ENCODE measurements around the gene NT5M. TPM values are rescaled to one million over a fixed set of nuclear protein-coding genes. Genes with fewer than 3 reads are reported as not detected.

NT5M gene
- total RNA-seq, 1 experiment from 2014 or later = 6.6 TPM

DNA sequence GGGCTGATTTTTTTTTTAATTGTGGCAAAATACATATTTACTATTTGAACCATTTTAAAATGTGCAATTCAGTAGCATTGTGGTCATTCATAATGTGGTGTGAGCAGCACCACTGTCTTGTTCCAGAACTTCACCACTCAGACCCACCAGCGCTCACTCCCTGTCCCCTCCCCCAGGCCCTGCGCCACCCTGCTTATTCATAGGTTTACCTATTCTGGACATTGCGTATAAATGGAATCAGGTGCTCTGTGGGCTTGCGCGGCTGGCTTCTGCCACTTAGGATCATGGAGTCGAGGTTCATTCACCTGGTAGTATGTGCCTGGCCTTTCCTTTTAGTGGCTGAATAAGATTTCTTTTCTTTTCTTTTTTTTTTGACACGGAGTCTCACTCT, 59.4 kb downstream of the NT5M start:
- Histone ChIP-seq H2BK12ac (ENCODE audit: insufficient read length, low read depth, low read length) (no peak overlapping the region), H2AFZ (ENCODE audit: low read length) (no peak overlapping the region), H3K4me1 (ENCODE audit: insufficient read depth, low read length) (no peaks in the 10 kb centered on the region), H3K23ac (ENCODE audit: insufficient read length, low read depth, low read length) (no peak overlapping the region), H4K91ac (ENCODE audit: insufficient read length, low read depth, low read length) (no peak overlapping the region), H3K9me3 (ENCODE audit: control insufficient read depth, low read depth, low read length) (no peaks in the 10 kb centered on the region), H3K9ac (ENCODE audit: extremely low read depth, insufficient read length, low read length) (no peak overlapping the region), H3K27ac (ENCODE audit: insufficient read length, low read depth, low read length) (no peak overlapping the region), H3K56ac (ENCODE audit: insufficient read length, low read depth, low read length) (no peak overlapping the region), H3K14ac (ENCODE audit: insufficient read depth, low read length) (no peak overlapping the region), H2BK20ac (ENCODE audit: low read depth, low read length, poor library complexity, severe bottlenecking) (no peak overlapping the region), H3K23me2 (ENCODE audit: insufficient read length, low read depth, low read length, poor library complexity, severe bottlenecking) (no peaks in the 10 kb centered on the region), H3K4ac (ENCODE audit: low read depth, low read length) (no peak overlapping the region), H4K5ac (ENCODE audit: insufficient read length, low read depth, low read length) (no peak overlapping the region), H3K18ac (ENCODE audit: insufficient read length, low read depth, low read length) (no peak overlapping the region), H2BK15ac (ENCODE audit: low read depth, low read length) (no peak overlapping the region), H3T11ph (ENCODE audit: low read length) (no peak overlapping the region), H2BK5ac (ENCODE audit: insufficient read length, low read length) (no peak overlapping the region), H3K79me2 (ENCODE audit: insufficient read depth, low read length) (no peaks in the 10 kb centered on the region), H3K4me2 (ENCODE audit: insufficient read depth, insufficient read length, low read length) (no peak overlapping the region), H3K27me3 (ENCODE audit: insufficient read depth, low read length) (no peaks in the 10 kb centered on the region), H2AK5ac (ENCODE audit: insufficient read length, low read length) (no peak overlapping the region), H2BK120ac (ENCODE audit: low read depth, low read length, poor library complexity, severe bottlenecking) (no peak overlapping the region), H3K79me1 (ENCODE audit: insufficient read depth, low read depth, low read length, poor library complexity, severe bottlenecking) (no peaks in the 10 kb centered on the region), H4K8ac (replicated peaks; ENCODE audit: insufficient read length, low read depth, low read length) (no peak overlapping the region), H4K20me1 (ENCODE audit: control insufficient read depth, insufficient read depth, insufficient read length) (no peaks in the 10 kb centered on the region)
- Mint-ChIP-seq H3K27me3 (ENCODE audit: low read depth) (peaks cover 38% of the 10 kb centered on the region), H3K4me3 (no peak overlapping the region), H3K27ac (no peak overlapping the region), H3K9me3 (peaks cover 15 to 19% of the 10 kb centered on the region in 2 experiments; a peak in 4 of 5 replicates), H3K4me1 (peaks cover 16 to 18% of the 10 kb centered on the region in 2 experiments), H3K36me3 (ENCODE audit: insufficient read depth in 1 of 3, low read depth in 3 of 3) (peaks cover 0 to 7% (median 0%) of the 10 kb centered on the region in 3 experiments; a peak in 2 of 7 replicates)
- TF ChIP-seq, protein P1, sequence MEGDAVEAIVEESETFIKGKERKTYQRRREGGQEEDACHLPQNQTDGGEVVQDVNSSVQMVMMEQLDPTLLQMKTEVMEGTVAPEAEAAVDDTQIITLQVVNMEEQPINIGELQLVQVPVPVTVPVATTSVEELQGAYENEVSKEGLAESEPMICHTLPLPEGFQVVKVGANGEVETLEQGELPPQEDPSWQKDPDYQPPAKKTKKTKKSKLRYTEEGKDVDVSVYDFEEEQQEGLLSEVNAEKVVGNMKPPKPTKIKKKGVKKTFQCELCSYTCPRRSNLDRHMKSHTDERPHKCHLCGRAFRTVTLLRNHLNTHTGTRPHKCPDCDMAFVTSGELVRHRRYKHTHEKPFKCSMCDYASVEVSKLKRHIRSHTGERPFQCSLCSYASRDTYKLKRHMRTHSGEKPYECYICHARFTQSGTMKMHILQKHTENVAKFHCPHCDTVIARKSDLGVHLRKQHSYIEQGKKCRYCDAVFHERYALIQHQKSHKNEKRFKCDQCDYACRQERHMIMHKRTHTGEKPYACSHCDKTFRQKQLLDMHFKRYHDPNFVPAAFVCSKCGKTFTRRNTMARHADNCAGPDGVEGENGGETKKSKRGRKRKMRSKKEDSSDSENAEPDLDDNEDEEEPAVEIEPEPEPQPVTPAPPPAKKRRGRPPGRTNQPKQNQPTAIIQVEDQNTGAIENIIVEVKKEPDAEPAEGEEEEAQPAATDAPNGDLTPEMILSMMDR (conservative IDR thresholded peaks at IDR 0.05) = no peak
- DNase-seq = no peak
- WGBS (ENCODE audit: extremely low coverage, insufficient read length, low lambda C conversion rate) = no CpG with 5 or more reads among the region's 7 CpGs

All from H9 (cell line).